HEK293 (cell line): ENCODE data around the gene TBC1D5.

Experiments
- KLF8 ChIP-seq: fragments of 450-650 bp; formaldehyde crosslinking; IDR thresholded peaks from 2 replicates; pipeline ENCODE4 v1.5.1; 2016; ENCODE audit warnings: missing biosample characterization, missing genetic modification characterization
- SALL2 ChIP-seq: fragments of 450-650 bp; formaldehyde crosslinking; IDR thresholded peaks from 2 replicates; pipeline ENCODE4 v1.5.0; 2017; ENCODE audit warnings: missing biosample characterization, mild to moderate bottlenecking, missing genetic modification characterization, borderline replicate concordance
- ZNF121 ChIP-seq: fragments of 450-650 bp; formaldehyde crosslinking; IDR thresholded peaks from 2 replicates; pipeline ENCODE4 v1.5.1; 2016; ENCODE audit warnings: missing biosample characterization, missing genetic modification characterization
- ZNF184 ChIP-seq: fragments of 450-650 bp; IDR thresholded peaks from 2 replicates; pipeline ENCODE4 v1.5.1; 2018; ENCODE audit warnings: missing biosample characterization, mild to moderate bottlenecking, missing genetic modification characterization
- ZNF24 ChIP-seq: fragments of 450-650 bp; formaldehyde crosslinking; IDR thresholded peaks from 2 replicates; pipeline ENCODE4 v1.5.1; 2016; ENCODE audit warnings: missing biosample characterization, missing genetic modification characterization
- ZNF341 ChIP-seq: fragments of 450-650 bp; formaldehyde crosslinking; IDR thresholded peaks from 2 replicates; pipeline ENCODE4; 2016; ENCODE audit warnings: low read depth, missing biosample characterization, missing genetic modification characterization
- ZNF514 ChIP-seq: fragments of 450-650 bp; formaldehyde crosslinking; IDR thresholded peaks from 2 replicates; pipeline ENCODE4 v1.5.1; 2016; ENCODE audit warnings: missing biosample characterization, missing genetic modification characterization
- ZNF558 ChIP-seq: fragments of 450-650 bp; formaldehyde crosslinking; IDR thresholded peaks from 2 replicates; pipeline ENCODE4 v1.5.1; 2016; ENCODE audit warnings: missing biosample characterization, missing genetic modification characterization
- ZNF785 ChIP-seq: fragments of 450-650 bp; formaldehyde crosslinking; IDR thresholded peaks from 2 replicates; pipeline ENCODE4 v1.5.1; 2016; ENCODE audit warnings: missing biosample characterization, missing genetic modification characterization
- ZSCAN30 ChIP-seq: fragments of 450-650 bp; IDR thresholded peaks from 2 replicates; pipeline ENCODE4 v1.5.1; 2018; ENCODE audit warnings: missing biosample characterization, mild to moderate bottlenecking, missing genetic modification characterization, moderate library complexity
- TF ChIP-seq, protein P1 (sequence below): fragments of 450-650 bp; formaldehyde crosslinking; IDR thresholded peaks from 2 replicates; pipeline ENCODE4 v1.5.1; 2016; ENCODE audit warnings: missing biosample characterization, missing genetic modification characterization
- TF ChIP-seq, protein P2 (sequence below): fragments of 450-650 bp; formaldehyde crosslinking; IDR thresholded peaks from 2 replicates; pipeline ENCODE4 v1.5.1; 2016; ENCODE audit warnings: missing biosample characterization, missing genetic modification characterization
- TF ChIP-seq, protein P3 (sequence below): sonication (generic); formaldehyde crosslinking; IDR thresholded peaks from 2 replicates; pipeline ENCODE4 v1.8.1; 2022; ENCODE audit warnings: mild to moderate bottlenecking, moderate library complexity, missing genetic modification reagents
- TF ChIP-seq, protein P4 (sequence below): fragments of 450-650 bp; formaldehyde crosslinking; IDR thresholded peaks from 2 replicates; pipeline ENCODE4 v1.5.1; 2016; ENCODE audit warnings: missing biosample characterization, missing genetic modification characterization

DNA sequence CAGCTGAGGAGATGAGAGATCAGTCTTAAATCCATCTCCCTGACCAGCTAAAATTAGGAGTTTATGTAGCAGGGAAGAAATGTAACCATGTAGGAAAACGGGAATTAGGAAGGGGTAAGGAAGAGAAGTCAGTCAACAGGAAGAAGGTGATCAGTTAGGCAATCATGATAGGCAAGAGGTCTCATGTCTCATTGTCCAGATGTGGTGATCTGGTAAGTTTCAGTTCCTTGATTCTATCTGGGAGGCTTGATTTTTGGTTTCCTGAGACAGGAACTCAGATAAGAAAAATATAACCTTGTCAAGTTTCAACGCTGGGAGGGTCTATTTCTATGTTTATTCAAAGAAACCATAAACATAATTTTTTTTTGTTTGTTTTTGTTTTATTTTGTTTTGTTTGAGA, 40.3 kb upstream of the TBC1D5 start:
- TF ChIP-seq ZNF24 (tag by site-specific recombination) (no peak), SALL2 (tag by site-specific recombination) (no peak), ZNF184 (tag by site-specific recombination) (no peak), ZNF785 (no peak), ZNF514 (tag by site-specific recombination) (no peak), ZNF121 (no peak), KLF8 (tag by site-specific recombination) (no peak), ZSCAN30 (tag by site-specific recombination) (no peak), ZNF341 (no peak), ZNF558 (tag by site-specific recombination) (no peak)
- TF ChIP-seq, protein P1, sequence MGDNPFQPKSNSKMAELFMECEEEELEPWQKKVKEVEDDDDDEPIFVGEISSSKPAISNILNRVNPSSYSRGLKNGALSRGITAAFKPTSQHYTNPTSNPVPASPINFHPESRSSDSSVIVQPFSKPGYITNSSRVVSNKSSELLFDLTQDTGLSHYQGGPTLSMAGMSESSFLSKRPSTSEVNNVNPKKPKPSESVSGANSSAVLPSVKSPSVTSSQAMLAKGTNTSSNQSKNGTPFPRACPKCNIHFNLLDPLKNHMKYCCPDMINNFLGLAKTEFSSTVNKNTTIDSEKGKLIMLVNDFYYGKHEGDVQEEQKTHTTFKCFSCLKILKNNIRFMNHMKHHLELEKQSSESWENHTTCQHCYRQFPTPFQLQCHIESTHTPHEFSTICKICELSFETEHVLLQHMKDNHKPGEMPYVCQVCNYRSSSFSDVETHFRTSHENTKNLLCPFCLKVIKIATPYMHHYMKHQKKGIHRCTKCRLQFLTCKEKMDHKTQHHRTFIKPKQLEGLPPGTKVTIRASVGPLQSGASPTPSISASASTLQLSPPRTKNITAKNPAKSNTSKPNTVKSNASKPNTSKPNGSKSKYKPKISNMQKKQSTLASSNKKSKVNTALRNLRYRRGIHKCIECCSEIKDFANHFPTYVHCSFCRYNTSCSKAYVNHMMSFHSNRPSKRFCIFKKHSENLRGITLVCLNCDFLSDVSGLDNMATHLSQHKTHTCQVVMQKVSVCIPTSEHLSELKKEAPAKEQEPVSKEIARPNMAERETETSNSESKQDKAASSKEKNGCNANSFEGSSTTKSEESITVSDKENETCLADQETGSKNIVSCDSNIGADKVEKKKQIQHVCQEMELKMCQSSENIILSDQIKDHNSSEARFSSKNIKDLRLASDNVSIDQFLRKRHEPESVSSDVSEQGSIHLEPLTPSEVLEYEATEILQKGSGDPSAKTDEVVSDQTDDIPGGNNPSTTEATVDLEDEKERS (tag by site-specific recombination), result no peak
- TF ChIP-seq, protein P2, sequence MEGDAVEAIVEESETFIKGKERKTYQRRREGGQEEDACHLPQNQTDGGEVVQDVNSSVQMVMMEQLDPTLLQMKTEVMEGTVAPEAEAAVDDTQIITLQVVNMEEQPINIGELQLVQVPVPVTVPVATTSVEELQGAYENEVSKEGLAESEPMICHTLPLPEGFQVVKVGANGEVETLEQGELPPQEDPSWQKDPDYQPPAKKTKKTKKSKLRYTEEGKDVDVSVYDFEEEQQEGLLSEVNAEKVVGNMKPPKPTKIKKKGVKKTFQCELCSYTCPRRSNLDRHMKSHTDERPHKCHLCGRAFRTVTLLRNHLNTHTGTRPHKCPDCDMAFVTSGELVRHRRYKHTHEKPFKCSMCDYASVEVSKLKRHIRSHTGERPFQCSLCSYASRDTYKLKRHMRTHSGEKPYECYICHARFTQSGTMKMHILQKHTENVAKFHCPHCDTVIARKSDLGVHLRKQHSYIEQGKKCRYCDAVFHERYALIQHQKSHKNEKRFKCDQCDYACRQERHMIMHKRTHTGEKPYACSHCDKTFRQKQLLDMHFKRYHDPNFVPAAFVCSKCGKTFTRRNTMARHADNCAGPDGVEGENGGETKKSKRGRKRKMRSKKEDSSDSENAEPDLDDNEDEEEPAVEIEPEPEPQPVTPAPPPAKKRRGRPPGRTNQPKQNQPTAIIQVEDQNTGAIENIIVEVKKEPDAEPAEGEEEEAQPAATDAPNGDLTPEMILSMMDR (tag by site-specific recombination), result no peak
- TF ChIP-seq, protein P3, sequence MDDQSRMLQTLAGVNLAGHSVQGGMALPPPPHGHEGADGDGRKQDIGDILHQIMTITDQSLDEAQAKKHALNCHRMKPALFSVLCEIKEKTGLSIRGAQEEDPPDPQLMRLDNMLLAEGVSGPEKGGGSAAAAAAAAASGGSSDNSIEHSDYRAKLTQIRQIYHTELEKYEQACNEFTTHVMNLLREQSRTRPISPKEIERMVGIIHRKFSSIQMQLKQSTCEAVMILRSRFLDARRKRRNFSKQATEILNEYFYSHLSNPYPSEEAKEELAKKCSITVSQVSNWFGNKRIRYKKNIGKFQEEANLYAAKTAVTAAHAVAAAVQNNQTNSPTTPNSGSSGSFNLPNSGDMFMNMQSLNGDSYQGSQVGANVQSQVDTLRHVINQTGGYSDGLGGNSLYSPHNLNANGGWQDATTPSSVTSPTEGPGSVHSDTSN (CRISPR knock-in tag), result no peak
- TF ChIP-seq, protein P4, sequence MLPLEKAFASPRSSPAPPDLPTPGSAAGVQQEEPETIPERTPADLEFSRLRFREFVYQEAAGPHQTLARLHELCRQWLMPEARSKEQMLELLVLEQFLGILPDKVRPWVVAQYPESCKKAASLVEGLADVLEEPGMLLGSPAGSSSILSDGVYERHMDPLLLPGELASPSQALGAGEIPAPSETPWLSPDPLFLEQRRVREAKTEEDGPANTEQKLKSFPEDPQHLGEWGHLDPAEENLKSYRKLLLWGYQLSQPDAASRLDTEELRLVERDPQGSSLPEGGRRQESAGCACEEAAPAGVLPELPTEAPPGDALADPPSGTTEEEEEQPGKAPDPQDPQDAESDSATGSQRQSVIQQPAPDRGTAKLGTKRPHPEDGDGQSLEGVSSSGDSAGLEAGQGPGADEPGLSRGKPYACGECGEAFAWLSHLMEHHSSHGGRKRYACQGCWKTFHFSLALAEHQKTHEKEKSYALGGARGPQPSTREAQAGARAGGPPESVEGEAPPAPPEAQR, result no peak
